ENCODE measurements around the gene RAPGEF2. TPM values are rescaled to one million over a fixed set of nuclear protein-coding genes. Genes with fewer than 3 reads are reported as not detected.

The RAPGEF2 gene
- total RNA-seq, 1 experiment from 2014 or later: 37.1 TPM

DNA sequence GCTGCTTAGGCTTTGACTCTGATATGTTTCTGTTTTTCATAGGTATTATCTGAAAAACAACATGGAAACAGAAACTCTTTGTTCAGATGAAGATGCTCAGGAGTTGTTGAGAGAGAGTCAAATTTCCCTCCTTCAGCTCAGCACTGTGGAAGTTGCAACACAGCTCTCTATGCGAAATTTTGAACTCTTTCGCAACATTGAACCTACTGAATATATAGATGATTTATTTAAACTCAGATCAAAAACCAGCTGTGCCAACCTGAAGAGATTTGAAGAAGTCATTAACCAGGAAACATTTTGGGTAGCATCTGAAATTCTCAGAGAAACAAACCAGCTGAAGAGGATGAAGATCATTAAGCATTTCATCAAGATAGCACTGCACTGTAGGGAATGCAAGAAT, 238.6 kb downstream of the RAPGEF2 start:
- no peak overlapping the region for H3K4me3 Mint-ChIP-seq
- H3K27ac Mint-ChIP-seq: no peak overlapping the region; a peak in 1 of 7 replicates
- no CpG with 5 or more reads among the region's 2 CpGs for WGBS (ENCODE audit: extremely low coverage, insufficient read length, low lambda C conversion rate)
- no peak overlapping the region for H3K4ac ChIP-seq (ENCODE audit: low read depth, low read length)
- H3K4me1 Mint-ChIP-seq: no peaks in the 10 kb centered on the region
- no peak overlapping the region for H2AK5ac ChIP-seq (ENCODE audit: insufficient read length, low read length)
- H4K5ac ChIP-seq (ENCODE audit: insufficient read length, low read depth, low read length): no peak overlapping the region
- H3K23me2 ChIP-seq (ENCODE audit: insufficient read length, low read depth, low read length, poor library complexity, severe bottlenecking): no peaks in the 10 kb centered on the region
- no peak overlapping the region for H3K18ac ChIP-seq (ENCODE audit: insufficient read length, low read depth, low read length)
- no peaks in the 10 kb centered on the region for H3K4me1 ChIP-seq (ENCODE audit: insufficient read depth, low read length)
- H3K4me2 ChIP-seq (ENCODE audit: insufficient read depth, insufficient read length, low read length): no peak overlapping the region
- H3K79me2 ChIP-seq (ENCODE audit: insufficient read depth, low read length): no peaks in the 10 kb centered on the region; the same call in 1 of the 2 replicates
- H2BK20ac ChIP-seq (ENCODE audit: low read depth, low read length, poor library complexity, severe bottlenecking): no peak overlapping the region
- no peak overlapping the region for H2BK15ac ChIP-seq (ENCODE audit: low read depth, low read length)
- TF ChIP-seq, protein P1, sequence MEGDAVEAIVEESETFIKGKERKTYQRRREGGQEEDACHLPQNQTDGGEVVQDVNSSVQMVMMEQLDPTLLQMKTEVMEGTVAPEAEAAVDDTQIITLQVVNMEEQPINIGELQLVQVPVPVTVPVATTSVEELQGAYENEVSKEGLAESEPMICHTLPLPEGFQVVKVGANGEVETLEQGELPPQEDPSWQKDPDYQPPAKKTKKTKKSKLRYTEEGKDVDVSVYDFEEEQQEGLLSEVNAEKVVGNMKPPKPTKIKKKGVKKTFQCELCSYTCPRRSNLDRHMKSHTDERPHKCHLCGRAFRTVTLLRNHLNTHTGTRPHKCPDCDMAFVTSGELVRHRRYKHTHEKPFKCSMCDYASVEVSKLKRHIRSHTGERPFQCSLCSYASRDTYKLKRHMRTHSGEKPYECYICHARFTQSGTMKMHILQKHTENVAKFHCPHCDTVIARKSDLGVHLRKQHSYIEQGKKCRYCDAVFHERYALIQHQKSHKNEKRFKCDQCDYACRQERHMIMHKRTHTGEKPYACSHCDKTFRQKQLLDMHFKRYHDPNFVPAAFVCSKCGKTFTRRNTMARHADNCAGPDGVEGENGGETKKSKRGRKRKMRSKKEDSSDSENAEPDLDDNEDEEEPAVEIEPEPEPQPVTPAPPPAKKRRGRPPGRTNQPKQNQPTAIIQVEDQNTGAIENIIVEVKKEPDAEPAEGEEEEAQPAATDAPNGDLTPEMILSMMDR (conservative IDR thresholded peaks at IDR 0.05): no peak
- H3T11ph ChIP-seq (ENCODE audit: low read length): no peak overlapping the region
- no peak overlapping the region for H2AFZ ChIP-seq (ENCODE audit: low read length)
- no peak overlapping the region for H3K14ac ChIP-seq (ENCODE audit: insufficient read depth, low read length)
- no peak overlapping the region for H3K9ac ChIP-seq (ENCODE audit: extremely low read depth, insufficient read length, low read length)
- H2BK120ac ChIP-seq (ENCODE audit: low read depth, low read length, poor library complexity, severe bottlenecking): no peak overlapping the region
- no peak overlapping the region for H3K27ac ChIP-seq (ENCODE audit: insufficient read length, low read depth, low read length)
- H3K36me3 Mint-ChIP-seq (ENCODE audit: insufficient read depth in 1 of 3, low read depth in 3 of 3): peaks cover 19 to 48% (median 42%) of the 10 kb centered on the region in 3 experiments; a peak in 6 of 7 replicates
- no peak for DNase-seq
- no peak overlapping the region for H3K23ac ChIP-seq (ENCODE audit: insufficient read length, low read depth, low read length)
- H4K20me1 ChIP-seq (ENCODE audit: control insufficient read depth, insufficient read depth, insufficient read length): no peaks in the 10 kb centered on the region
- no peak overlapping the region for H4K8ac ChIP-seq (replicated peaks; ENCODE audit: insufficient read length, low read depth, low read length)
- no peaks in the 10 kb centered on the region for H3K27me3 Mint-ChIP-seq (ENCODE audit: low read depth)
- no peaks in the 10 kb centered on the region for H3K27me3 ChIP-seq (ENCODE audit: insufficient read depth, low read length)
- H4K91ac ChIP-seq (ENCODE audit: insufficient read length, low read depth, low read length): no peak overlapping the region
- no peak overlapping the region for H2BK5ac ChIP-seq (ENCODE audit: insufficient read length, low read length)
- no peaks in the 10 kb centered on the region for H3K79me1 ChIP-seq (ENCODE audit: insufficient read depth, low read depth, low read length, poor library complexity, severe bottlenecking)
- no peak overlapping the region for H3K56ac ChIP-seq (ENCODE audit: insufficient read length, low read depth, low read length)
- H3K9me3 Mint-ChIP-seq: no peaks in the 10 kb centered on the region
- H3K9me3 ChIP-seq (ENCODE audit: control insufficient read depth, low read depth, low read length): no peaks in the 10 kb centered on the region
- no peak overlapping the region for H2BK12ac ChIP-seq (ENCODE audit: insufficient read length, low read depth, low read length)
